Transverse colon (tissue), 4 donors: ENCODE data around the gene JAZF1. TPM values are rescaled to one million over a fixed set of nuclear protein-coding genes. Genes with fewer than 3 reads are reported as not detected.

Source experiments
- DNase-seq: peaks from one replicate; pipeline ENCODE4 v3.0.0-alpha.2; 2019
- H3K27ac ChIP-seq, 4 donors: fragments of 200-600 bp; sonication (generic); 2 replicates each; pipeline ENCODE4 v1.5.1; 2016 to 2018; ENCODE audit warnings: inconsistent platforms in 4 of 4
- H3K27me3 ChIP-seq: fragments of 200-600 bp; sonication (generic); 2 replicates; pipeline ENCODE4 v1.5.1; 2017; ENCODE audit warnings: inconsistent platforms
- H3K36me3 ChIP-seq, 4 donors: fragments of 200-600 bp; sonication (generic); 2 replicates each; pipeline ENCODE4 v1.5.1; 2017 to 2019; ENCODE audit warnings: inconsistent platforms in 4 of 4
- H3K4me1 ChIP-seq, 4 donors: fragments of 200-600 bp; sonication (generic); 2 replicates each; pipeline ENCODE4 v1.5.1; 2017 to 2020; ENCODE audit warnings: inconsistent platforms in 4 of 4
- H3K4me3 ChIP-seq, 4 donors: fragments of 200-600 bp; sonication (generic); 1 replicate in 1 of 4; 2 replicates in 3 of 4; pipeline versions ENCODE4 v1.5.1 to v1.6.1; 2017 to 2019; ENCODE audit warnings: inconsistent platforms in 4 of 4
- H3K9me3 ChIP-seq, 2 donors: fragments of 200-600 bp; sonication (generic); 2 replicates each; pipeline ENCODE4 v1.5.1; 2017 to 2019; ENCODE audit warnings: inconsistent platforms in 2 of 2
- EP300 ChIP-seq: sonication (generic); formaldehyde crosslinking; IDR thresholded peaks from one replicate; pipeline ENCODE4 v1.6.1; 2017; ENCODE audit warnings: antibody characterized with exemption, low read depth
- POLR2A ChIP-seq: fragments of 450-650 bp; IDR thresholded peaks from one replicate; pipeline ENCODE4 v1.6.1; 2016; ENCODE audit warnings: antibody characterized with exemption, mild to moderate bottlenecking, moderate library complexity
- POLR2AphosphoS5 ChIP-seq, 3 donors: sonication (generic); formaldehyde crosslinking; IDR thresholded peaks; one replicate each; pipeline ENCODE4 v1.6.1; 2016; ENCODE audit warnings: antibody characterized with exemption in 3 of 3
- WGBS, 2 donors: methylation state at CpG; one replicate each; pipeline ENCODE4 v1.1.5; 2018; ENCODE audit warnings: low coverage in 1 of 2; 5-methylcytosine and 5-hydroxymethylcytosine counted together
- in situ Hi-C, 4 donors: fragments of 200-750 bp; cut with MboI; loops; one replicate each; pipeline versions ENCODE4 v1.15.0 to v1.15.1; 2017; ENCODE audit warnings: low sequenced_read_pairs in 3 of 4, low pct_ligation_motif_present in 1 of 4, low pct_unique_long_range_greater_than_20kb in 1 of 4
- intact Hi-C: fragments of 100-400 bp; cut with DNase I; formaldehyde crosslinking; loops from one replicate; pipeline ENCODE4 v1.15.1; 2023; ENCODE audit warnings: low total_unique reads
- total RNA-seq, 4 donors: library from RNA; depleted of rRNA; stranded (reverse); fragments of >200 nt; gene quantifications; one replicate each; pipeline ENCODE4 v1.1.0, GENCODE V29; 2016
- TF ChIP-seq, protein P1 (sequence below), 5 experiments: fragments of 200-600 bp in 3 of 5; fragments of 450-650 bp in 2 of 5; sonication (generic) in 3 of 5; IDR thresholded peaks; 1 replicate in 2 of 5; 2 replicates in 3 of 5; pipeline ENCODE4 v1.5.1; 2016 to 2017; ENCODE audit warnings: antibody characterized with exemption in 5 of 5, inconsistent platforms in 3 of 5, mild to moderate bottlenecking in 2 of 5, moderate library complexity in 1 of 5

JAZF1 gene
- total RNA-seq, 4 donors from 2014 or later = 11.0 to 12.2 (median 11.5) TPM

DNA sequence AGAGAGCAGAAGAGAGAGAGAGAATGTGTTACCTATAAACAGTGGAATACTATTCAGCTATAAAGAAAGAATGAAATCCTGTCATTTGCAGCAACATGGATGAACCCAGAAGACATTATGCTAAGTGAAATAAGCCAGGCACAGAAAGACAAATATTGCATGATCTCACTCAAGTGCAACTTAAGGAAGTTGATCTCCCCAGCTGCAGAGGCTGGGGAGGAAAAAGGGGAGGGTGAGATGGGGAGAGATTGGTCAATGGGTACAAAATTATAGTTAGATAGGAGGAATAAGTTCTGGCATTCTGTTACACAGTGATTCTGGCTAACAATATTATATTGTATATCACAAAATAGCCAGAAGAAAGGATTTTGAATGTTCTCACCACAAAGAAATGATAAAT is 11.2 kb upstream of the JAZF1 start:
- intact Hi-C loops (no loop called here), in situ Hi-C loops (no loop called here)
- H3K36me3 ChIP-seq = no peaks in the 10 kb centered on the region
- H3K27ac ChIP-seq = no peak overlapping the region
- TF ChIP-seq POLR2A = no peak
- TF ChIP-seq, protein P1, sequence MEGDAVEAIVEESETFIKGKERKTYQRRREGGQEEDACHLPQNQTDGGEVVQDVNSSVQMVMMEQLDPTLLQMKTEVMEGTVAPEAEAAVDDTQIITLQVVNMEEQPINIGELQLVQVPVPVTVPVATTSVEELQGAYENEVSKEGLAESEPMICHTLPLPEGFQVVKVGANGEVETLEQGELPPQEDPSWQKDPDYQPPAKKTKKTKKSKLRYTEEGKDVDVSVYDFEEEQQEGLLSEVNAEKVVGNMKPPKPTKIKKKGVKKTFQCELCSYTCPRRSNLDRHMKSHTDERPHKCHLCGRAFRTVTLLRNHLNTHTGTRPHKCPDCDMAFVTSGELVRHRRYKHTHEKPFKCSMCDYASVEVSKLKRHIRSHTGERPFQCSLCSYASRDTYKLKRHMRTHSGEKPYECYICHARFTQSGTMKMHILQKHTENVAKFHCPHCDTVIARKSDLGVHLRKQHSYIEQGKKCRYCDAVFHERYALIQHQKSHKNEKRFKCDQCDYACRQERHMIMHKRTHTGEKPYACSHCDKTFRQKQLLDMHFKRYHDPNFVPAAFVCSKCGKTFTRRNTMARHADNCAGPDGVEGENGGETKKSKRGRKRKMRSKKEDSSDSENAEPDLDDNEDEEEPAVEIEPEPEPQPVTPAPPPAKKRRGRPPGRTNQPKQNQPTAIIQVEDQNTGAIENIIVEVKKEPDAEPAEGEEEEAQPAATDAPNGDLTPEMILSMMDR (IDR thresholded peaks at IDR 0.05) = no peak
- TF ChIP-seq EP300 = no peak
- no peak for TF ChIP-seq POLR2AphosphoS5 (IDR thresholded peaks at IDR 0.05)
- no peaks in the 10 kb centered on the region for H3K4me1 ChIP-seq
- no peaks in the 10 kb centered on the region for H3K9me3 ChIP-seq
- DNase-seq = no peak
- no peaks in the 10 kb centered on the region for H3K27me3 ChIP-seq
- no peak overlapping the region for H3K4me3 ChIP-seq

- intact Hi-C loops (no loop called here), in situ Hi-C loops (no loop called here)
- Histone ChIP-seq H3K27ac (no peak overlapping the region), H3K4me3 (no peak overlapping the region), H3K27me3 (no peaks in the 10 kb centered on the region), H3K4me1 (no peaks in the 10 kb centered on the region), H3K36me3 (no peaks in the 10 kb centered on the region), H3K9me3 (no peaks in the 10 kb centered on the region)
- DNase-seq = no peak
- 87 to 93% methylated on average over 2 of the region's 2 CpGs for WGBS, 2 donors
- TF ChIP-seq EP300 = no peak
Observed at GRCh38 chr7:28191184-28191583, 10.6 kb upstream of the JAZF1 start.

GRCh38 chr7:28190077-28190710 is 9.6 kb upstream of the JAZF1 start:
- in situ Hi-C loops = no loop called here
- no peaks in the 10 kb centered on the region for H3K27me3 ChIP-seq
- no peak for DNase-seq
- H3K27ac ChIP-seq = no peak overlapping the region
- 60 to 71% methylated on average over 4 to 5 of the region's 5 CpGs for WGBS, 2 donors
- H3K4me1 ChIP-seq = no peaks in the 10 kb centered on the region
- intact Hi-C loops = no loop called here
- H3K4me3 ChIP-seq = no peak overlapping the region
- no peaks in the 10 kb centered on the region for H3K9me3 ChIP-seq
- TF ChIP-seq POLR2AphosphoS5 (IDR thresholded peaks at IDR 0.05) = no peak
- no peak for TF ChIP-seq EP300
- TF ChIP-seq POLR2A = no peak
- TF ChIP-seq, protein P1 (IDR thresholded peaks at IDR 0.05) = no peak
- H3K36me3 ChIP-seq = no peaks in the 10 kb centered on the region

DNA sequence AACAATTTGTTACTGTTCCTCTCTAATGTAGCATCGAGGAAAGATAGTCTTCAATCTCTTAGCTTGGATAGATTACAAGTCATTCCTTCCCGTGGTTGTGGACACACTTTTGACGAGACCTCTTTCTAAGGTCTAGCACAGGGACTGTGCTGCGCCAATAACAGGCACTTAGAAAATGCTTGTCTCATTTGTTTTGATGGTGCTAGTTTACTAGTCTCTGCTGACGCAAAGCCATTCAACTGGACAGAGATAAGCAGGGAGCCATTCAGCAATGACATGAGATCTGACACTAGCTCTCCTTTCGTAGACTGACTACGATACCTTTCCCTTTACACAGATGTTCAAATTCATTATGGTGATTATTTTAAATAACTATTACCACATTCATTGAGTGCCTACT is 6.4 kb upstream of the JAZF1 start:
- in situ Hi-C loops (no loop called here), intact Hi-C loops (no loop called here)
- 92 to 93% methylated on average over 7 of the region's 7 CpGs for WGBS, 2 donors
- DNase-seq = no peak
- no peak for TF ChIP-seq POLR2A
- Histone ChIP-seq H3K4me1 (peaks cover 0 to 1% (median 0%) of the 10 kb centered on the region in 4 donors), H3K9me3 (no peaks in the 10 kb centered on the region), H3K27ac (no peak overlapping the region), H3K4me3 (no peak overlapping the region), H3K36me3 (no peaks in the 10 kb centered on the region), H3K27me3 (no peaks in the 10 kb centered on the region)

DNA sequence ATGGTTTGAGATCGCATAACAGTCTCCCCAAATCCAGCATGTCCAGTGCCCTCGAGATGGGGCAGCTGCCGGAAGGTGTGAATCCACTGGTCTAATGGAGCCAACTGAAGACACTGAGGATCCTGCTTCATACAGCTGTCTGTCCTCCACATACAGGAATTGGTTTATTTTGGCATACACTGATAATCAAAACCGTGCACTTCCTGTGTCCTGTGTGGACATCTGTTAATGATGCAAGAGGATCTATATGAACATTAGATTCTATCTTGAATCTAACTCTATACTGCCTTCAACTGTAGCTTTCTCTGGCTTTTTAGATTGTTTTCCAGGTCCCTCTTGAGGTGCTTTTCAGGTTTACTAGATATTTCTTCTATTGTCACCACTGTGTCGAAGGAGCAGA is 3.0 kb upstream of the JAZF1 start:
- WGBS, 2 donors = 68 to 76% methylated on average over 2 to 5 of the region's 5 CpGs
- TF ChIP-seq POLR2A (no peak), POLR2AphosphoS5 (IDR thresholded peaks at IDR 0.05) (no peak), EP300 (no peak)
- TF ChIP-seq, protein P1 (IDR thresholded peaks at IDR 0.05) = no peak
- no peaks in the 10 kb centered on the region for H3K9me3 ChIP-seq
- H3K27ac ChIP-seq = no peak overlapping the region
- no peak overlapping the region for H3K4me3 ChIP-seq
- H3K36me3 ChIP-seq = no peaks in the 10 kb centered on the region
- no peak for DNase-seq
- intact Hi-C loops = no loop called here
- H3K27me3 ChIP-seq = no peaks in the 10 kb centered on the region
- in situ Hi-C loops = no loop called here
- H3K4me1 ChIP-seq = peaks cover 0 to 20% (median 9%) of the 10 kb centered on the region in 4 donors
